ENCODE results near the gene DCDC2. TPM values are rescaled to one million over a fixed set of nuclear protein-coding genes. Genes with fewer than 3 reads are reported as not detected.
"Not testable (repeated sequence)": the region's sequence is repeated elsewhere in the genome, so short reads cannot be mapped to it uniquely, and the experiment has no call there.

Gene DCDC2
- total RNA-seq, 4 donors from 2014 or later = 0.09 TPM; not detected in 3

DNA sequence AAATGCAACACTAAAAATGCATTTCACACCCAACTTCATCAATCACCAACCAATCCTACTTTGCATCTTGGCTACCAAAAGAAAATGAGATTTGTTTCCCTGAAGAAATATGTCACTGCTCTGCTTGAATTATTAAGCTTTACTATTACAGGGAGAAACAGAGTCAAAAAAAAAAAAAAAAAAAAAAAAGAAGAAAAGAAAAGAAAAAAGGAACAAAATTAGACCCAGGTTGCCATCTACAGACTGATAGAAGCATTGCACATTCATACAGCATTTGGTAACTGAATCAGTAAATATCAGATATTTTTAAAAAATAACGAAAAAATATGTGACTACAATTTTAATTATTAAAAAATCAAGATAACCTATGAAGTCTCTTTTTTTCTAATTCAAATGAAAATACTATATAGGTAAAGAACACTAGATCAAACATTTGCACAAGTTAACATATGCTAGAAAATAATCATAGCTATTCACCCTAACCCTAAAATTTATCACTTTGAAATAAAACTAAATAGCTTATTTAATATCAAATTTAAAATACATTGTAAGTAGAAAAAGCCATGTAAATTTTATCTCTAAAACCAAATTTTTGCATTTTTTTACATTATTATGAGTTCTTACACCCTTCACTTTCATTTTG lies 83.3 kb downstream of the DCDC2 start:
- ATAC-seq (ENCODE audit: low FRiP score) (no peak), DNase-seq (ENCODE audit: low spot score) (no peak)
- TF ChIP-seq, protein P1, sequence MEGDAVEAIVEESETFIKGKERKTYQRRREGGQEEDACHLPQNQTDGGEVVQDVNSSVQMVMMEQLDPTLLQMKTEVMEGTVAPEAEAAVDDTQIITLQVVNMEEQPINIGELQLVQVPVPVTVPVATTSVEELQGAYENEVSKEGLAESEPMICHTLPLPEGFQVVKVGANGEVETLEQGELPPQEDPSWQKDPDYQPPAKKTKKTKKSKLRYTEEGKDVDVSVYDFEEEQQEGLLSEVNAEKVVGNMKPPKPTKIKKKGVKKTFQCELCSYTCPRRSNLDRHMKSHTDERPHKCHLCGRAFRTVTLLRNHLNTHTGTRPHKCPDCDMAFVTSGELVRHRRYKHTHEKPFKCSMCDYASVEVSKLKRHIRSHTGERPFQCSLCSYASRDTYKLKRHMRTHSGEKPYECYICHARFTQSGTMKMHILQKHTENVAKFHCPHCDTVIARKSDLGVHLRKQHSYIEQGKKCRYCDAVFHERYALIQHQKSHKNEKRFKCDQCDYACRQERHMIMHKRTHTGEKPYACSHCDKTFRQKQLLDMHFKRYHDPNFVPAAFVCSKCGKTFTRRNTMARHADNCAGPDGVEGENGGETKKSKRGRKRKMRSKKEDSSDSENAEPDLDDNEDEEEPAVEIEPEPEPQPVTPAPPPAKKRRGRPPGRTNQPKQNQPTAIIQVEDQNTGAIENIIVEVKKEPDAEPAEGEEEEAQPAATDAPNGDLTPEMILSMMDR (IDR thresholded peaks at IDR 0.05) = no peak

DNA sequence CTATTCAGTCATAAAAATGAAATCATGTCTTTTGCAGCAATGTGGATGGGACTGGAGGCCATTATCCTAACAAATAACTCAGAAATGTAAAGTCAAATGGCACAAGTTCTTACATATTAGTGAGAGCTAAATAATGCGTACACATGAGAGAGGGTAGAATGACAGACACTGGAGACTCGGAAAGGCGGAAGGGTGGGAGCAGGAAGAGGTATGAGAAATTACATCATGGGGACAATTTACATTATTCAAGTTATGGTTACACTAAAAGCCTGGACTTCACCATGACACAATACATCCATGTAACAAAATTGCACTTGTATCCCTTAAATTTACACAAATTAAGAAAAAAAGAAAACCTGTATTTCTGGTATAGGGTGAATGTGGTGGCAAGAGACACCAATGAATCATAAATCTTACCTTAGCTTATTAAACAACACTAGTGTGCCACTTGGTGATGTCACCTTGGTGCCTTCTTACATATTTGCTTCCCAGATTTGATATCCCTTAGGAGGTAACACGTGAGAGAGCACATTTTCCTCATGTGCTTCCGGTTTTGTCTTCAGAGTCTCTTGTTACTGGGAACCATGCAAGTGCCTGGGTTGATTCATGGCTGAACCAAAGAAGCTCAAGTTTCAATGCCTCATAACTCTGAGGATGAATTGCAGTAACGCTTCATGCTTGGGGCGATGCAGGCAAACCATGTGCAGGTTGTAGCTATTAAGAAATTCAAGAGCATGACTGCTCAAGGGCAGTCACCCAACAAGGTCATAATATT lies 84.6 kb downstream of the DCDC2 start:
- ATAC-seq (ENCODE audit: low FRiP score) (no peak), DNase-seq (ENCODE audit: low spot score) (no peak)
- TF ChIP-seq, protein P1 (IDR thresholded peaks at IDR 0.05) = no peak

DNA sequence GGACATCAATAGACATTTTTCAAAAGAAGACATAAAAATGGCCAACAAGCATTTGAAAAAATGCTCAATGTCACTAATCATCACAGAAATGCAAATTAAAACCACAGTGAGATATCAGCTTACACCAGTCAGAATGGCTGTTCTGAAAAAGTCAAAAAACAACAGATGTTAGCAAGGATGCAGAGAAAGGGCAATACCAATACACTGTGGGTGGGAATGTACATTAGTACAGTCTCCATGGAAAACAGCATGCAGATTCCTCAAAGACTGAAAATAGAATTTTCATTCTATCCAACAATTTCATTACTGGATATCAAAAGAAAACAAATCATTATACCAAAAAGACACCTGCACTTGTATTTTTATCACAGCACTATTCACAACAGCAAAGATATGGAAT lies 85.3 kb downstream of the DCDC2 start:
- TF ChIP-seq, protein P1 (IDR thresholded peaks at IDR 0.05) = no peak
- DNase-seq (ENCODE audit: low spot score) (no peak), ATAC-seq (ENCODE audit: low FRiP score) (no peak)

DNA sequence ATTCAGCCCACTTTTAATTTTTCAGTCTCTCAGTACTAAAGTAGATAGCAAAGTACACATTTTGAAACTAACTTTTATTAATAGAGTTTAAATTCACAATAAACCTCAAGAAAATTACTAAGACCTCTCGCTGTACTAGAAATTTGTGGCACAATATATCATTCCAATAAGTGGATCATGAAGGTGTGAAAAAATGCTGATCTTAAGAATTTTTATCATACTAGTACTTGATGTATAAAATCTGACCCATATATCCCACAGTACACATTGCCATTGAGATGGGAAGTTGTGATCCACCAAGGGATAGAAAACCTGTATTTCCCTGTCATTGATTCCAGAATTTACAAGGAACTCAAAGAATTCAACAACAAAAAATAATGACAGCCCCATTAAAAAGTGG lies 85.7 kb downstream of the DCDC2 start:
- ATAC-seq (ENCODE audit: low FRiP score) = no peak
- DNase-seq (ENCODE audit: low spot score) = no peak
- TF ChIP-seq, protein P1 (IDR thresholded peaks at IDR 0.05) = no peak

DNA sequence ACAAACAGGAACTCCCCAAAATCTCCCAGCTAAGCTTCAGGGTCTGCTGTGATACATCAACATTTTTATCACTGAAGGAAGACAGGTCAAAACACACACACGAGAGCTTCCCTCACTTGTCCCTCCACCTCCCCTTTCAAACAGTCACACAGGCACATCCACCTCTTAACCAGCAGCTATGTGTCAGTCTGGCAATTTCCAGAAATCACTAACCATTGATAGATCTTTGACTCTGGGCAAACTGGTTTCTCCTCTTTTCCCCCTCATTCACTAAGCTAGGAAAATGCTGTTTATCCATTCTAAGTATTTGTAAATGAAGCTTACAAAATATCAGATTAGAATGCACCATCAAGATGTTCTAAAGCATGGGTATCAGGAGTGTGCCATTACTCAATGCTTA lies 87.8 kb downstream of the DCDC2 start:
- ATAC-seq (ENCODE audit: low FRiP score) (no peak), DNase-seq (ENCODE audit: low spot score) (no peak)
- TF ChIP-seq, protein P1 (IDR thresholded peaks at IDR 0.05) = no peak

DNA sequence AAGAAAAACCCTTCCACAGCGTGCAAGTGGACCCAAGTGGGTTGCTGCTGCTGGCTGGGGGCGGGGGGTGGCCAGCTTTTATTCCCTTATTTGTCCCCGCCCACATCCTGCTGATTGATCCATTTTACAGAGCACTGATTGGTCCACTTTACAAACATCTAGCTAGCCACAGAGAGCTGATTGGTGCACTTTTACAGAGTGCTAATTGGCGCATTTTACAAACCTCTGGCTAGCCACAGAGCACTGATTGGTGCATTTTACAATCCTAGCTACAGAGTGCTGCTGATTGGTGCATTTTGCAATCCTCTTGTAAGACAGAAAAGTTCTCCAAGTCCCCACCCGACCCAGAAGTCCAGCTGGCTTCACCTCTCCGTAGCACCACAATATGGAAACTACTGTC lies 99.6 kb downstream of the DCDC2 start:
- not testable (repeated sequence) for DNase-seq (ENCODE audit: low spot score)

DNA sequence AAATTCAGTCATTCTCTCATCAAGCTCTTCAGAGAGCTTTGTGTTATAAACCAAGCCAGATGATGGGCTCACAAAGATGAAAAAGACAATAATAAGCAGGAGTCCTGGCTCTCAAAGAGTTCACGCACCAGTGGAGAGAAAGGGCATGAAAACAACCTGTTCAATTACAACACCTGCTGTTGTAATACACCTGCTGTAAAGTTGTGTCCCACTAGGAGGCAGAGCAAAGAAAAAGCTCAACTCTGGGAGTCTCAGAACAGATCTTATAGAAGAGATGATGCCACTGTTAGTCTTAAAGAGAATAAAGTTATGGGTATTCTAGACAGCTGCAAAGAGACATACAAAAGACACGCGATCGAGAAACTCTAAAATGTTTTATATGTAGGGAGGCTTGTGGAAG lies 100.6 kb downstream of the DCDC2 start:
- DNase-seq (ENCODE audit: low spot score) (no peak), ATAC-seq (ENCODE audit: low FRiP score) (no peak)
- TF ChIP-seq, protein P1 (IDR thresholded peaks at IDR 0.05) = no peak

More for the DNA sequence above, 99.6 kb downstream of the DCDC2 start:
- ATAC-seq (ENCODE audit: low FRiP score) = not testable (repeated sequence)
